H1 (cell line): Measurements from ENCODE around the gene DGCR8. TPM values are rescaled to one million over a fixed set of nuclear protein-coding genes. Genes with fewer than 3 reads are reported as not detected.

Source experiments
- CTCF ChIA-PET: fragments of 300-600 bp; sonication (Branson Sonifier 250); formaldehyde crosslinking; loops from one replicate; lab custom pipeline; 2021; ENCODE audit not compliant: partially characterized antibody; lab: Charles Lee
- POLR2A ChIA-PET: fragments of 300-600 bp; sonication (Branson Sonifier 250); formaldehyde crosslinking; loops from one replicate; lab custom pipeline; 2021; ENCODE audit warnings: inconsistent platforms; ENCODE audit not compliant: partially characterized antibody; lab: Charles Lee
- DNase-seq, 2 experiments: peaks; one replicate each; pipeline versions ENCODE4 v3.0.0 to v3.0.0-alpha.2; 2010 to 2022; ENCODE audit warnings: low spot score in 2 of 2, low read depth in 1 of 2, mixed read lengths in 1 of 2
- FAIRE-seq: peaks from 2 replicates; lab custom pipeline; 2011; peaks lifted over from hg19 to GRCh38; lab: Jason Lieb, UNC
- H2AFZ ChIP-seq: 2 replicates; pipeline ENCODE4 v1.8.1; 2012; ENCODE audit warnings: low read length, inconsistent platforms
- H2AK5ac ChIP-seq: 2 replicates; pipeline ENCODE4 v1.6.1; 2013; ENCODE audit warnings: low read depth, low read length
- H2BK120ac ChIP-seq: replicated peaks from 2 replicates; pipeline ENCODE3; 2013; ENCODE audit warnings: low read depth, low read length, inconsistent platforms
- H2BK12ac ChIP-seq: 2 replicates; pipeline ENCODE4 v1.6.1; 2013; ENCODE audit warnings: low read depth, low read length
- H2BK15ac ChIP-seq: 2 replicates; pipeline ENCODE4 v1.6.1; 2013; ENCODE audit warnings: low read length
- H2BK20ac ChIP-seq: 2 replicates; pipeline ENCODE4 v1.6.1; 2013; ENCODE audit warnings: low read length
- H2BK5ac ChIP-seq: 2 replicates; pipeline ENCODE4 v1.6.1; 2013; ENCODE audit warnings: low read depth, low read length
- H3K14ac ChIP-seq: 2 replicates; pipeline ENCODE4 v1.6.1; 2013; ENCODE audit warnings: inconsistent platforms; ENCODE audit not compliant: insufficient read length
- H3K18ac ChIP-seq: 2 replicates; pipeline ENCODE4 v1.6.1; 2013; ENCODE audit warnings: low read length; ENCODE audit errors: extremely low read depth
- H3K23ac ChIP-seq: 2 replicates; pipeline ENCODE4 v1.6.1; 2013; ENCODE audit warnings: inconsistent platforms; ENCODE audit not compliant: insufficient read length
- H3K23me2 ChIP-seq: 2 replicates; pipeline ENCODE4 v1.6.1; 2013; ENCODE audit warnings: low read depth, low read length
- H3K27ac ChIP-seq: 2 replicates; pipeline ENCODE4 v1.6.1; 2011; ENCODE audit warnings: low read depth, low read length, inconsistent platforms
- H3K27me3 ChIP-seq, 4 experiments: replicated peaks in 1 of 4; 1 replicate in 1 of 4; 2 replicates in 3 of 4; pipeline versions ENCODE4 v1.6.1 to v1.8.1; 2011 to 2013; ENCODE audit warnings: low read length in 3 of 4, mild to moderate bottlenecking in 3 of 4, inconsistent platforms in 2 of 4, mixed read lengths in 2 of 4, moderate library complexity in 1 of 4; ENCODE audit not compliant: control insufficient read depth in 3 of 4, insufficient read depth in 3 of 4; ENCODE audit errors: extremely low read depth in 1 of 4
- H3K36me3 ChIP-seq, 4 experiments: 2 replicates each; pipeline versions ENCODE4 v1.6.1 to v1.8.1; 2011 to 2013; ENCODE audit warnings: mild to moderate bottlenecking in 4 of 4, low read length in 3 of 4, moderate library complexity in 2 of 4, control low read depth in 1 of 4, inconsistent platforms in 1 of 4; ENCODE audit not compliant: insufficient read depth in 4 of 4, control insufficient read depth in 2 of 4
- H3K4ac ChIP-seq: replicated peaks from 2 replicates; pipeline ENCODE3; 2013; ENCODE audit warnings: low read length, low read depth, mixed read lengths, inconsistent platforms; ENCODE audit not compliant: insufficient read length
- H3K4me1 ChIP-seq, 4 experiments: replicated peaks in 1 of 4; 1 replicate in 1 of 4; 2 replicates in 3 of 4; pipeline versions ENCODE4 v1.6.1 to v1.8.1; 2011 to 2013; ENCODE audit warnings: low read length in 3 of 4, inconsistent platforms in 2 of 4, mixed read lengths in 1 of 4; ENCODE audit not compliant: insufficient read depth in 4 of 4, control insufficient read depth in 3 of 4
- H3K4me2 ChIP-seq, 2 experiments: 2 replicates each; pipeline versions ENCODE4 v1.6.1 to v1.8.1; 2011 to 2013; ENCODE audit warnings: low read depth in 2 of 2, low read length in 2 of 2, control low read depth in 1 of 2, inconsistent platforms in 1 of 2, mild to moderate bottlenecking in 1 of 2; ENCODE audit not compliant: insufficient read depth in 1 of 2
- H3K4me3 ChIP-seq, 4 experiments: fragments of 200-600, 300-600 bp in 1 of 4; sonication (generic), shearing (Covaris generic), sonication (Bioruptor Twin) in 1 of 4; 2 replicates each; pipeline versions ENCODE4 v1.5.1 to v1.8.1; 2011 to 2016; ENCODE audit warnings: low read length in 4 of 4, low read depth in 3 of 4, control low read depth in 2 of 4, inconsistent platforms in 2 of 4, mild to moderate bottlenecking in 2 of 4, mixed read lengths in 1 of 4, moderate library complexity in 1 of 4; ENCODE audit not compliant: insufficient read depth in 2 of 4; ENCODE audit errors: extremely low read depth in 1 of 4
- H3K56ac ChIP-seq: replicated peaks from 2 replicates; pipeline ENCODE3; 2013; ENCODE audit warnings: low read depth, mild to moderate bottlenecking, mixed read lengths, low read length, inconsistent platforms; ENCODE audit not compliant: insufficient read length
- H3K79me1 ChIP-seq: 2 replicates; pipeline ENCODE4 v1.6.1; 2013; ENCODE audit warnings: low read depth, low read length, control low read depth
- H3K79me2 ChIP-seq, 2 experiments: 2 replicates each; pipeline versions ENCODE4 v1.6.1 to v1.8.1; 2012 to 2013; ENCODE audit warnings: low read length in 2 of 2, mild to moderate bottlenecking in 2 of 2, inconsistent platforms in 1 of 2; ENCODE audit not compliant: insufficient read depth in 2 of 2, control insufficient read depth in 1 of 2
- H3K9ac ChIP-seq, 4 experiments: replicated peaks in 1 of 4; 1 replicate in 1 of 4; 2 replicates in 3 of 4; pipeline versions ENCODE4 v1.6.1 to v1.8.1; 2011 to 2013; ENCODE audit warnings: low read depth in 3 of 4, low read length in 3 of 4, control low read depth in 2 of 4, mild to moderate bottlenecking in 2 of 4, moderate library complexity in 2 of 4, inconsistent platforms in 1 of 4; ENCODE audit errors: extremely low read depth in 1 of 4
- H3K9me3 ChIP-seq, 2 experiments: 2 replicates each; pipeline versions ENCODE4 v1.6.1 to v1.8.1; 2012 to 2013; ENCODE audit warnings: mild to moderate bottlenecking in 2 of 2, moderate library complexity in 2 of 2, control low read depth in 1 of 2, inconsistent platforms in 1 of 2, low read depth in 1 of 2, low read length in 1 of 2, mixed read lengths in 1 of 2; ENCODE audit not compliant: insufficient read depth in 2 of 2
- H4K20me1 ChIP-seq, 2 experiments: replicated peaks in 1 of 2; 2 replicates each; pipeline versions ENCODE3 to v1.8.1; 2011 to 2013; ENCODE audit warnings: inconsistent platforms in 2 of 2, low read length in 2 of 2, mild to moderate bottlenecking in 1 of 2; ENCODE audit not compliant: insufficient read depth in 2 of 2, control insufficient read depth in 1 of 2
- H4K5ac ChIP-seq: 2 replicates; pipeline ENCODE4 v1.6.1; 2013; ENCODE audit warnings: low read length, low read depth, mixed read lengths, inconsistent platforms; ENCODE audit not compliant: insufficient read length
- H4K8ac ChIP-seq: 2 replicates; pipeline ENCODE4 v1.8.0; 2013; ENCODE audit warnings: mild to moderate bottlenecking, moderate library complexity, low read length, inconsistent platforms; ENCODE audit not compliant: insufficient read depth; ENCODE audit errors: extremely low read depth
- H4K91ac ChIP-seq: replicated peaks from 2 replicates; pipeline ENCODE3; 2013; ENCODE audit warnings: low read length, mixed read lengths, inconsistent platforms; ENCODE audit not compliant: insufficient read length
- CBX5 ChIP-seq: fragments of 300-800, 300-1000 bp; sonication (generic); IDR thresholded peaks from 2 replicates; pipeline ENCODE4 v1.7.1; 2016; ENCODE audit warnings: antibody characterized with exemption, low read length, low read depth
- CTCF ChIP-seq, 3 experiments: IDR thresholded peaks; 1 replicate in 2 of 3; 2 replicates in 1 of 3; pipeline versions ENCODE4 v1.5.1 to v1.6.1; 2011; ENCODE audit warnings: low read length in 3 of 3, mild to moderate bottlenecking in 3 of 3, inconsistent platforms in 2 of 3, low read depth in 1 of 3, moderate library complexity in 1 of 3; ENCODE audit not compliant: insufficient read depth in 1 of 3; ENCODE audit errors: control extremely low read depth in 1 of 3
- MAX ChIP-seq: IDR thresholded peaks from 2 replicates; pipeline ENCODE4 v1.6.1; 2012; ENCODE audit warnings: inconsistent platforms
- POLR2AphosphoS5 ChIP-seq: IDR thresholded peaks from 2 replicates; pipeline ENCODE4 v1.6.1; 2011; ENCODE audit warnings: low read depth, low read length
- SIN3A ChIP-seq, 2 experiments: IDR thresholded peaks in 1 of 2; conservative IDR thresholded peaks in 1 of 2; 2 replicates each; pipeline ENCODE4 v1.6.1; 2011 to 2012; ENCODE audit warnings: low read length in 2 of 2, improper control_type of control experiment in 1 of 2, low read depth in 1 of 2, mild to moderate bottlenecking in 1 of 2
- TAF1 ChIP-seq: IDR thresholded peaks from 2 replicates; pipeline ENCODE4 v1.6.1; 2011; ENCODE audit warnings: mild to moderate bottlenecking, low read depth, low read length
- WGBS, 2 experiments: shearing (Covaris generic) in 1 of 2; methylation state at CpG; one replicate each; pipeline versions ENCODE4 v1.1.6 to v1.1.7; 2013 to 2015; ENCODE audit warnings: low lambda C conversion rate in 2 of 2, mixed read lengths in 2 of 2, inconsistent platforms in 1 of 2, low coverage in 1 of 2, missing lambda C conversion rate in 1 of 2; ENCODE audit not compliant: insufficient replicate concordance in 2 of 2, insufficient coverage in 1 of 2, insufficient read length in 1 of 2; ENCODE audit errors: extremely low coverage in 1 of 2, missing lambda C conversion rate in 1 of 2; 5-methylcytosine and 5-hydroxymethylcytosine counted together
- polyA plus RNA-seq, 7 experiments: library from polyadenylated mRNA; depleted of rRNA in 3 of 7; stranded (reverse) in 5 of 7; unstranded in 2 of 7; fragments of >200 nt in 5 of 7; fragments of 200-250 nt in 2 of 7; gene quantifications; 1 replicate in 5 of 7; 2 replicates in 1 of 7; 4 replicates in 1 of 7; pipeline versions ENCODE4 v1.2.1 to v1.2.3, GENCODE V29; 2011 to 2013; ENCODE audit warnings: missing spikeins in 2 of 7, mixed read lengths in 2 of 7
- total RNA-seq: library from RNA; stranded (reverse); fragmentation: NEBNext Ultra II Directional; extraction: Animal tissue kit (Norgen Biotek cat#: 25700); gene quantifications from 2 replicates; pipeline ENCODE4 v1.2.1, GENCODE V29; 2021

DGCR8 gene
- total and polyA plus RNA-seq, 2 of the 8 experiments (the other 6 are each of a cell fraction or from before 2014, with no cell fraction given) = 23.7 to 43.7 TPM

- peaks cover 0 to 12% of the 10 kb centered on the region in 2 experiments; a peak in 1 of 4 replicates for H3K79me2 ChIP-seq
- no peak overlapping the region for H2AFZ ChIP-seq
- H3K14ac ChIP-seq = no peak overlapping the region
- H3K56ac ChIP-seq = no peak overlapping the region
- ChIA-PET POLR2A (interaction anchor here (1.0 to 22.7 kb wide), 7 partner anchors 10 to 139 kb away, joined by 3 to 598 read pairs (median 10); partner anchors contain the start of gene DGCR8), CTCF (interaction anchor here (0.6 to 3.2 kb wide), 12 partner anchors 10 to 146 kb away, joined by 3 to 23 read pairs (median 4); no protein-coding TSS in a partner anchor)
- no peak overlapping the region for H2BK20ac ChIP-seq
- FAIRE-seq = no peak
- DNase-seq = no peak
- no peak overlapping the region for H3K18ac ChIP-seq
- no peak overlapping the region for H3K23ac ChIP-seq
- H4K91ac ChIP-seq = no peak overlapping the region
- H3K27me3 ChIP-seq = no peaks in the 10 kb centered on the region
- no peak overlapping the region for H3K4me3 ChIP-seq
- H2BK15ac ChIP-seq = no peak overlapping the region
- no peak overlapping the region for H4K5ac ChIP-seq
- H3K4ac ChIP-seq = no peak overlapping the region
- no peak overlapping the region for H3K27ac ChIP-seq
- H2AK5ac ChIP-seq = no peak overlapping the region
- H3K9ac ChIP-seq = no peak overlapping the region
- no peaks in the 10 kb centered on the region for H3K4me1 ChIP-seq
- H3K36me3 ChIP-seq = peaks cover 44 to 60% (median 58%) of the 10 kb centered on the region in 4 experiments
- no peak overlapping the region for H2BK5ac ChIP-seq
- H3K4me2 ChIP-seq = no peak overlapping the region
- TF ChIP-seq TAF1 = 0 out of 2 replicates have a peak, but pooled peaks have one; percentile 21
- peak; percentile 78 for TF ChIP-seq POLR2AphosphoS5
- no peak for TF ChIP-seq CBX5
- TF ChIP-seq SIN3A (conservative IDR thresholded peaks at IDR 0.05 in 1 of 2, IDR thresholded peaks at IDR 0.05 in 1 of 2; ENCODE audit: low read depth in 1 of 2, low read length in 2 of 2) = peak in 1 of 2 experiments; percentile 59; a peak in 1 of 4 replicates
- peak; percentile 22; the same call in 1 of the 2 replicates for TF ChIP-seq MAX
- peak; percentile 48 to 60 (median 57) for TF ChIP-seq CTCF (IDR thresholded peaks at IDR 0.05; ENCODE audit: control extremely low read depth in 1 of 3, insufficient read depth in 1 of 3, low read depth in 1 of 3, low read length in 3 of 3)
- H2BK12ac ChIP-seq = no peak overlapping the region
- peaks cover 17 to 35% of the 10 kb centered on the region in 2 experiments for H4K20me1 ChIP-seq
- WGBS, 2 experiments = 82% methylated on average over 13 of the region's 14 CpGs; no CpG with 5 or more reads in 1 of the 2 experiments
- no peak overlapping the region for H2BK120ac ChIP-seq
- H3K9me3 ChIP-seq = no peaks in the 10 kb centered on the region
- no peak overlapping the region for H4K8ac ChIP-seq
- H3K79me1 ChIP-seq = peaks cover 6% of the 10 kb centered on the region; the same call in 1 of the 2 replicates
- H3K23me2 ChIP-seq = no peaks in the 10 kb centered on the region; the same call in 1 of the 2 replicates
Measured at GRCh38 chr22:20111045-20111688, 31.1 kb downstream of the DGCR8 start.
